ENCODE measurements around the gene MEMO1.

MEMO1 gene

DNA sequence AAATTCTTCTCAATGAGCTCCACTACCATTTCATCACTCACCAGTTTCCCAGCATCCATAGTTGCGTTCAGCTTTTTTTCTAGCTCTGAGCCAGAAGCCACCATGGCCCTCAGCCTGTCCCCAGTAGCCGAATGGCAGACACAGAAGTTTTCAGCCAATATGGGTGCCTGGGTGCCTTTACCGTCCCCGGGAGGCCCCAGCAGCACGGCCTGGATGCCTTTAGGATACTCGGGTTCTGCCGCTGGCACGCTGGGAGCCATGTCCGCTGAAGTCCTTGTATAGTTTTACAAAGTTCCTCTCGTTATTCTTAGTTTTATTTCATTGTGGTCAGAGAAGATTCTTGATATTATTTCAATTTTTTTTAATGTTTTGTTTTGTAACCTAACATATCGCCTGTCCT lies 187.2 kb downstream of the MEMO1 start:
- DNase-seq (ENCODE audit: low read depth), result no peak

DNA sequence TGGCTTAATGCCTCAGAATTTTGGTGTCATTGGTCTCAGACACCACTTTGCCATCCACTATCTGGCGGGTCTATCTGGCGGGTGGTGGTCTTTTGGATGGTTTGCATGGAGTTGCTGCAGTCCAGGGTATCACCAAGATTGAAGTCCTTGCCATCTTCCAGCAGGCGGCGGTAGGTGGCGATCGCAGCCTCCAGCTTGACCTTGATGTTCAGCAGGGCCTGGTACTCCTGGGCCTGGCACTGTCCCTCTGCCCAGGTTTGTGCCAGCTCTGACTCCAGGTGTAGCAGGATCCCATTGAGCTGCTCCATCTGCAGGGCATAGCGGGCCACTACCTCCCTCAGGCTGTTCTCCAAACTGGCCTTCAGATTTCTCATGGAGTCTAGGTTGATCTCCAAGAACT lies 188.2 kb downstream of the MEMO1 start:
- DNase-seq (ENCODE audit: low read depth), result no peak
